NT2/D1 (cell line): ENCODE results near the gene KLK10.

ENCODE experiments used
- DNase-seq: peaks from one replicate; pipeline ENCODE4 v3.0.0-alpha.2; 2011; ENCODE audit warnings: low read depth, low spot score
- H3K27me3 ChIP-seq: 2 replicates; pipeline ENCODE4 v1.6.0; 2011; ENCODE audit warnings: mild to moderate bottlenecking; ENCODE audit not compliant: insufficient read length, insufficient read depth
- H3K36me3 ChIP-seq: 2 replicates; pipeline ENCODE4 v1.6.1; 2011; ENCODE audit warnings: mild to moderate bottlenecking, low read length, mixed read lengths; ENCODE audit not compliant: insufficient read depth, insufficient read length
- H3K4me1 ChIP-seq: 2 replicates; pipeline ENCODE4 v1.5.1; 2011; ENCODE audit not compliant: insufficient read depth, insufficient read length
- H3K4me3 ChIP-seq: 2 replicates; pipeline ENCODE4 v1.5.1; 2011; ENCODE audit warnings: low read depth; ENCODE audit not compliant: insufficient read length
- H3K9ac ChIP-seq: 2 replicates; pipeline ENCODE4 v1.6.0; 2011; ENCODE audit warnings: low read depth; ENCODE audit not compliant: insufficient read length
- H3K9me3 ChIP-seq: 2 replicates; pipeline ENCODE4 v1.5.1; 2011; ENCODE audit warnings: mild to moderate bottlenecking, low read length; ENCODE audit not compliant: insufficient read depth
- SUZ12 ChIP-seq: IDR thresholded peaks from 2 replicates; pipeline ENCODE4 v1.6.1; 2011; ENCODE audit not compliant: insufficient read length, insufficient read depth; ENCODE audit errors: extremely low read depth
- YY1 ChIP-seq: IDR thresholded peaks from 2 replicates; pipeline ENCODE4 v1.6.1; 2011; ENCODE audit not compliant: insufficient read length, insufficient read depth
- ZNF274 ChIP-seq: IDR thresholded peaks from 2 replicates; pipeline ENCODE4 v1.6.1; 2011; ENCODE audit warnings: mild to moderate bottlenecking, low read depth, low read length

The KLK10 gene

GRCh38 chr19:51025809-51026553 lies 6.5 kb upstream of the KLK10 start:
- Histone ChIP-seq H3K9me3 (no peaks in the 10 kb centered on the region), H3K4me1 (peaks cover 15% of the 10 kb centered on the region), H3K4me3 (no peak overlapping the region), H3K36me3 (no peaks in the 10 kb centered on the region), H3K27me3 (no peaks in the 10 kb centered on the region), H3K9ac (no peak overlapping the region)
- DNase-seq: no peak
- TF ChIP-seq ZNF274 (no peak), SUZ12 (no peak), YY1 (no peak)

- TF ChIP-seq ZNF274 (no peak), YY1 (no peak), SUZ12 (no peak)
- Histone ChIP-seq H3K27me3 (peaks cover under 1% of the 10 kb centered on the region), H3K4me3 (no peak overlapping the region), H3K9ac (no peak overlapping the region), H3K36me3 (no peaks in the 10 kb centered on the region), H3K4me1 (peaks cover 15% of the 10 kb centered on the region), H3K9me3 (no peaks in the 10 kb centered on the region)
- no peak for DNase-seq
Measured at GRCh38 chr19:51025401-51025800, 5.9 kb upstream of the KLK10 start.

GRCh38 chr19:51024924-51025323 lies 5.4 kb upstream of the KLK10 start:
- no peaks in the 10 kb centered on the region for H3K9me3 ChIP-seq
- peaks cover 15% of the 10 kb centered on the region for H3K4me1 ChIP-seq
- no peak for DNase-seq
- TF ChIP-seq YY1 (no peak), ZNF274 (no peak), SUZ12 (no peak)
- H3K27me3 ChIP-seq: peaks cover 5% of the 10 kb centered on the region
- no peak overlapping the region for H3K9ac ChIP-seq
- H3K36me3 ChIP-seq: no peaks in the 10 kb centered on the region
- no peak overlapping the region for H3K4me3 ChIP-seq

DNA sequence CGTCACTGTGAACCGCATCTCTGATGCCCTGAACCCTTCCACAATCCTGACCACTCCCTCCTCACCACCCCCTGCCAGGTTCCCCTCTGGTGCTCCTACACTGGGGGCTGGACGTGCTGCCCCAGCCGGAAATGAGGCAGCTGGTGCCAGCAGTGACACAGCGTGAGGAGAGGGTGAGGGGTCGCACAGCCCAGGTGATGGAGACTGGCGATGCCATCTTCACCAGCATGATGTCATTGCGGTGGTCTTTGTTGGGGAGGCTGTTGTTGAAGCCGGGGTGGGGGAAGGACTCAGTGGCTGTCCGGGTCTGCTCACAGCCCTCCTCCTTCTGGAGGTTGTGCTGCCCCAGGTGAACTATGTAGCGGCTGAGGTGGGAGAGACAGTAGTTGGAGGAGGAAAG lies 4.4 kb upstream of the KLK10 start:
- Histone ChIP-seq H3K9ac (no peak overlapping the region), H3K4me1 (peaks cover 15% of the 10 kb centered on the region), H3K9me3 (no peaks in the 10 kb centered on the region), H3K36me3 (no peaks in the 10 kb centered on the region), H3K4me3 (no peak overlapping the region), H3K27me3 (peaks cover 15% of the 10 kb centered on the region)
- no peak for DNase-seq
- no peak for TF ChIP-seq SUZ12
- no peak for TF ChIP-seq YY1
- TF ChIP-seq ZNF274: no peak

- peaks cover 14% of the 10 kb centered on the region for H3K4me1 ChIP-seq
- TF ChIP-seq YY1: no peak
- no peak for TF ChIP-seq SUZ12
- no peak for TF ChIP-seq ZNF274
- DNase-seq: no peak
- H3K9ac ChIP-seq: no peak overlapping the region
- no peaks in the 10 kb centered on the region for H3K36me3 ChIP-seq
- no peak overlapping the region for H3K4me3 ChIP-seq
- H3K9me3 ChIP-seq: no peaks in the 10 kb centered on the region
- peaks cover 23% of the 10 kb centered on the region for H3K27me3 ChIP-seq
Measured at GRCh38 chr19:51022526-51022925, 3.0 kb upstream of the KLK10 start.

DNA sequence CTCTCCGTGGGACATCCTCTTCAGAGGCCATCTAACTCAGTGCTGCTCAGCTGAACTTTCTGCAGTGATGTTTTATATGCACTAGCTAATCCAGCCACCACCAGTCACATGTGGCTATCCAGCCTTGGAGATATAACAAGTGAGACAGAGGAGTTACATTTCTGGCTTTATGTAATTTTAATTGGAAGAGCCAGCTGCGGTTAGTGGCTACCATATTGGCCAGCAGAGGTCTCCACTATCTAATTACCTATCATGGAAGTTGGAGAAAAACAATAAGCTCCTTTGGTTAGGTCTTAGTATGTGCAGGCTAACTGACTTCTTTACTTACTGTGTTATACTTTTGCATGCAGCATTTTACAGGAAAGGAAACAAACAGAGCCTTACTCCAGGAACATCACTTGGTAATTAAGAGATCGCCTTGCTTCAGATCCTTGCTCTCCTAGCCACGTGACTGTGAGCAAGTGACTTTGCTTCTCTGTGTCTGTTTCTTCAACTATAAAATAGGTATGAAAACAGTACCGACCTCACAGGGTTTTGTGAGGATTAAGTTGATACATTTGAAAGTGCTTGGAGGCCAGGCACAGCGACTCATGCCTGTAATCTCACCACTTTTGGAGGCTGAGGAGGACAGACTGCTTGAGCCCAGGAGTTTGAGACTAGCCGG lies 1.6 kb upstream of the KLK10 start:
- TF ChIP-seq YY1 (no peak), SUZ12 (no peak)
- Histone ChIP-seq H3K36me3 (no peaks in the 10 kb centered on the region), H3K27me3 (peaks cover 23% of the 10 kb centered on the region), H3K9me3 (no peaks in the 10 kb centered on the region), H3K4me1 (peaks cover 8% of the 10 kb centered on the region), H3K4me3 (no peak overlapping the region), H3K9ac (no peak overlapping the region)
- no peak for DNase-seq

GRCh38 chr19:51018745-51019543 lies 565 bp downstream of the KLK10 start:
- no peak for TF ChIP-seq YY1
- Histone ChIP-seq H3K27me3 (peaks cover 23% of the 10 kb centered on the region), H3K36me3 (no peaks in the 10 kb centered on the region), H3K9me3 (no peaks in the 10 kb centered on the region), H3K4me3 (peak overlapping the region; percentile 36), H3K9ac (peak overlapping the region; percentile 64), H3K4me1 (no peaks in the 10 kb centered on the region)
- DNase-seq: no peak
